ENCODE measurements around the gene MID1IP1.

Gene MID1IP1

DNA sequence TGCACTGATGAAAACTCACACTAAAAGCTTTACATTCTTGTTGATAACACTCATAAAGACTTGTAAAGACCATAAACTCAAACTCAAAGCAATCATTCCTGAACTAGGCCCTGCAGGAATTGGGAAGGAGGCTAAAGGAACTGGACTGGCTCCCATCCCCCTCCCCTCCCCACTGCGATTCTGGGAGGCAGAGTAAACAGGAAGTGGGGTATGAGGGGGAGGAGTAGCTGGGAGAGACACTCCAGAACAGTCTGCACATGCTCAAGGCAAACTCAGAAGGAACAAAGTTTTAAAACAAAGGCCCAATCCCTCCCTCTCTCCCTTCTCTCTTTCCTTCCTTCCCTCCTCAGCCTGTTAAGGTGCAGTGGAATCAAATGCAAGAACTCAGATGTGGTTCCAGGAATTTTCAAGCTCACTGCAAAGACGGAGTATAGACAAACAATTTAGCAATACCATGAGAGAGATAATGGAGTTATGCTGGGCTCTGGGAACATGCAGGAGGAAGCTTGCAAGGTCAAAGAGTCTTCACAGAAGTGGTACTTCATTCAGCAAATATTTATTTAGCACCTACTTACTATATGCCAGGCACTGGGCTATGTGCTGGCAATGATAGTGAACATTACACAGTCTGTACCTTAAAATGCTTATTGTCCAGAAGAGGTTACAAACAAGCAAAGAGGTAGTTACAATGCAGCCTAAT, 15.9 kb downstream of the MID1IP1 start:
- peaks cover 10% of the 10 kb centered on the region for H3K4me1 ChIP-seq (ENCODE audit: control insufficient read depth, insufficient read depth, low read length, unreplicated experiment)
- H3K79me2 ChIP-seq (ENCODE audit: control insufficient read depth, insufficient read depth, low read length, unreplicated experiment) = no peaks in the 10 kb centered on the region
- no peaks in the 10 kb centered on the region for H3K36me3 ChIP-seq (ENCODE audit: insufficient read depth, low read length)
- no peak overlapping the region for H3K4me3 ChIP-seq (ENCODE audit: low read depth, low read length)
- H3K27me3 ChIP-seq (ENCODE audit: insufficient read depth, low read length) = no peaks in the 10 kb centered on the region
- peak overlapping the region; percentile 95 for H2AFZ ChIP-seq (ENCODE audit: low read length, unreplicated experiment)
- 0 out of 2 replicates have a peak overlapping the region, but pooled peaks have one; percentile 9 for H3K27ac ChIP-seq (ENCODE audit: low read depth, low read length)

GRCh38 chrX:38819163-38819562, 17.9 kb downstream of the MID1IP1 start:
- H3K4me3 ChIP-seq (ENCODE audit: low read depth, low read length) = no peak overlapping the region
- no peak overlapping the region for H2AFZ ChIP-seq (ENCODE audit: low read length, unreplicated experiment)
- H3K4me1 ChIP-seq (ENCODE audit: control insufficient read depth, insufficient read depth, low read length, unreplicated experiment) = peaks cover 7% of the 10 kb centered on the region
- no peaks in the 10 kb centered on the region for H3K36me3 ChIP-seq (ENCODE audit: insufficient read depth, low read length)
- no peak overlapping the region for H3K27ac ChIP-seq (ENCODE audit: low read depth, low read length)
- no peaks in the 10 kb centered on the region for H3K27me3 ChIP-seq (ENCODE audit: insufficient read depth, low read length)
- no peaks in the 10 kb centered on the region for H3K79me2 ChIP-seq (ENCODE audit: control insufficient read depth, insufficient read depth, low read length, unreplicated experiment)

GRCh38 chrX:38819709-38820108, 18.4 kb downstream of the MID1IP1 start:
- Histone ChIP-seq H3K4me3 (ENCODE audit: low read depth, low read length) (no peak overlapping the region), H3K4me1 (ENCODE audit: control insufficient read depth, insufficient read depth, low read length, unreplicated experiment) (peaks cover 7% of the 10 kb centered on the region), H3K27me3 (ENCODE audit: insufficient read depth, low read length) (no peaks in the 10 kb centered on the region), H3K27ac (ENCODE audit: low read depth, low read length) (no peak overlapping the region), H3K36me3 (ENCODE audit: insufficient read depth, low read length) (no peaks in the 10 kb centered on the region), H2AFZ (ENCODE audit: low read length, unreplicated experiment) (no peak overlapping the region), H3K79me2 (ENCODE audit: control insufficient read depth, insufficient read depth, low read length, unreplicated experiment) (no peaks in the 10 kb centered on the region)

- Histone ChIP-seq H3K27ac (ENCODE audit: low read depth, low read length) (no peak overlapping the region), H3K27me3 (ENCODE audit: insufficient read depth, low read length) (no peaks in the 10 kb centered on the region), H3K4me1 (ENCODE audit: control insufficient read depth, insufficient read depth, low read length, unreplicated experiment) (peaks cover 7% of the 10 kb centered on the region), H2AFZ (ENCODE audit: low read length, unreplicated experiment) (no peak overlapping the region), H3K79me2 (ENCODE audit: control insufficient read depth, insufficient read depth, low read length, unreplicated experiment) (no peaks in the 10 kb centered on the region), H3K4me3 (ENCODE audit: low read depth, low read length) (no peak overlapping the region), H3K36me3 (ENCODE audit: insufficient read depth, low read length) (no peaks in the 10 kb centered on the region)
These were observed 19.5 kb downstream of the MID1IP1 start for GRCh38 chrX:38820751-38821150.

- Histone ChIP-seq H2AFZ (ENCODE audit: low read length, unreplicated experiment) (no peak overlapping the region), H3K27ac (ENCODE audit: low read depth, low read length) (no peak overlapping the region), H3K27me3 (ENCODE audit: insufficient read depth, low read length) (no peaks in the 10 kb centered on the region), H3K79me2 (ENCODE audit: control insufficient read depth, insufficient read depth, low read length, unreplicated experiment) (no peaks in the 10 kb centered on the region), H3K4me1 (ENCODE audit: control insufficient read depth, insufficient read depth, low read length, unreplicated experiment) (no peaks in the 10 kb centered on the region), H3K4me3 (ENCODE audit: low read depth, low read length) (no peak overlapping the region), H3K36me3 (ENCODE audit: insufficient read depth, low read length) (no peaks in the 10 kb centered on the region)
These were observed 22.9 kb downstream of the MID1IP1 start for GRCh38 chrX:38824176-38824575.

DNA sequence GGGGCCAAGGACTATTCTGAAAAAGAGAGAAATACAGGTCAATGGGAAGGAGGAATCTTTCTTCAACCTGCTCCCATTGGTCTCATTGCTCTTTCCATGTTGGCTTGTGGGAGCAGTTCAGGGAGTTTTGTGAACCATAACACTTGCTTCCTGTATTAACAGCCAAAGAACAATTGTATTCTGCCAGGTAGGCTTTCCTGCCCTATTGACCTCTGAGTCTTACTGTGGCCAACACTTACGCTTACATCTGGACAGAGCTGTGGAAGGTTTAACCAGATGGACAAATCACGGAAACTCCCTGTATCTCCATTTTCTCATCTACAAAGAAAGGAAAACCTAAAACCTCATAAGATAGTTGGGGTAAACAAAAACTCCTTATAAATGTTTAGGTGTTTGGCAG, 30.7 kb downstream of the MID1IP1 start:
- no peak overlapping the region for H2AFZ ChIP-seq (ENCODE audit: low read length, unreplicated experiment)
- no peaks in the 10 kb centered on the region for H3K79me2 ChIP-seq (ENCODE audit: control insufficient read depth, insufficient read depth, low read length, unreplicated experiment)
- no peaks in the 10 kb centered on the region for H3K36me3 ChIP-seq (ENCODE audit: insufficient read depth, low read length)
- no peak overlapping the region for H3K27ac ChIP-seq (ENCODE audit: low read depth, low read length)
- no peaks in the 10 kb centered on the region for H3K27me3 ChIP-seq (ENCODE audit: insufficient read depth, low read length)
- no peaks in the 10 kb centered on the region for H3K4me1 ChIP-seq (ENCODE audit: control insufficient read depth, insufficient read depth, low read length, unreplicated experiment)
- H3K4me3 ChIP-seq (ENCODE audit: low read depth, low read length) = no peak overlapping the region

- H2AFZ ChIP-seq (ENCODE audit: low read length, unreplicated experiment) = no peak overlapping the region
- no peak overlapping the region for H3K27ac ChIP-seq (ENCODE audit: low read depth, low read length)
- no peaks in the 10 kb centered on the region for H3K36me3 ChIP-seq (ENCODE audit: insufficient read depth, low read length)
- H3K79me2 ChIP-seq (ENCODE audit: control insufficient read depth, insufficient read depth, low read length, unreplicated experiment) = no peaks in the 10 kb centered on the region
- no peaks in the 10 kb centered on the region for H3K4me1 ChIP-seq (ENCODE audit: control insufficient read depth, insufficient read depth, low read length, unreplicated experiment)
- H3K27me3 ChIP-seq (ENCODE audit: insufficient read depth, low read length) = no peaks in the 10 kb centered on the region
- H3K4me3 ChIP-seq (ENCODE audit: low read depth, low read length) = no peak overlapping the region
These were observed 36.1 kb downstream of the MID1IP1 start for GRCh38 chrX:38837389-38837788.

GRCh38 chrX:38839277-38839676, 38.0 kb downstream of the MID1IP1 start:
- Histone ChIP-seq H3K4me3 (ENCODE audit: low read depth, low read length) (no peak overlapping the region), H3K27ac (ENCODE audit: low read depth, low read length) (no peak overlapping the region)

DNA sequence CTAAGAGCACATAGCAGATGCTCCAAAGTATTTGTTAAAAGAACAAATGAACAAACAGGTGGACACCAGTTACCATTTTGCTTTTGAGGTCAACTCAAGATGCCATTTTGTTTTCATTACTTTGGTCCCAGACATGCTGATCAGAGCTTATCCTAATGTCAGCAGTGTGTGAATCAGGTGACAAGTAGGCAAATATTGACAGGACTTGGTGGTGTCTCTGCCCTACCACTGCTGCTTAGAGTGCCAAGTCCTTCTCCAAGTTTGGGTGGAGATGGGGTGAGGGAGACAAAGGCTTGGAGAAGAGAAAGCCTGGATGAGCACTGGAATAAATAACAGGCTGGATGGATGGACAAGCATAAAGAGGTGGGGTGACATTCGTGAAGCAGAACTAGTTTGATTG, 38.7 kb downstream of the MID1IP1 start:
- Histone ChIP-seq H3K27me3 (ENCODE audit: insufficient read depth, low read length) (no peaks in the 10 kb centered on the region), H3K36me3 (ENCODE audit: insufficient read depth, low read length) (no peaks in the 10 kb centered on the region), H3K79me2 (ENCODE audit: control insufficient read depth, insufficient read depth, low read length, unreplicated experiment) (no peaks in the 10 kb centered on the region), H3K4me3 (ENCODE audit: low read depth, low read length) (no peak overlapping the region), H3K4me1 (ENCODE audit: control insufficient read depth, insufficient read depth, low read length, unreplicated experiment) (no peaks in the 10 kb centered on the region), H3K27ac (ENCODE audit: low read depth, low read length) (no peak overlapping the region), H2AFZ (ENCODE audit: low read length, unreplicated experiment) (no peak overlapping the region)

More at GRCh38 chrX:38839277-38839676, 38.0 kb downstream of the MID1IP1 start:
- Histone ChIP-seq H2AFZ (ENCODE audit: low read length, unreplicated experiment) (no peak overlapping the region), H3K27me3 (ENCODE audit: insufficient read depth, low read length) (no peaks in the 10 kb centered on the region), H3K79me2 (ENCODE audit: control insufficient read depth, insufficient read depth, low read length, unreplicated experiment) (no peaks in the 10 kb centered on the region), H3K36me3 (ENCODE audit: insufficient read depth, low read length) (no peaks in the 10 kb centered on the region), H3K4me1 (ENCODE audit: control insufficient read depth, insufficient read depth, low read length, unreplicated experiment) (no peaks in the 10 kb centered on the region)

GRCh38 chrX:38841750-38842149, 40.5 kb downstream of the MID1IP1 start:
- H3K4me3 ChIP-seq (ENCODE audit: low read depth, low read length) = no peak overlapping the region

GRCh38 chrX:38845426-38845825, 44.2 kb downstream of the MID1IP1 start:
- H3K36me3 ChIP-seq (ENCODE audit: insufficient read depth, low read length) = no peaks in the 10 kb centered on the region
- H2AFZ ChIP-seq (ENCODE audit: low read length, unreplicated experiment) = no peak overlapping the region
- no peaks in the 10 kb centered on the region for H3K27me3 ChIP-seq (ENCODE audit: insufficient read depth, low read length)
- H3K79me2 ChIP-seq (ENCODE audit: control insufficient read depth, insufficient read depth, low read length, unreplicated experiment) = no peaks in the 10 kb centered on the region
- no peak overlapping the region for H3K27ac ChIP-seq (ENCODE audit: low read depth, low read length)
- no peak overlapping the region for H3K4me3 ChIP-seq (ENCODE audit: low read depth, low read length)
- H3K4me1 ChIP-seq (ENCODE audit: control insufficient read depth, insufficient read depth, low read length, unreplicated experiment) = no peaks in the 10 kb centered on the region

More at GRCh38 chrX:38841750-38842149, 40.5 kb downstream of the MID1IP1 start:
- no peaks in the 10 kb centered on the region for H3K4me1 ChIP-seq (ENCODE audit: control insufficient read depth, insufficient read depth, low read length, unreplicated experiment)
- H3K36me3 ChIP-seq (ENCODE audit: insufficient read depth, low read length) = no peaks in the 10 kb centered on the region
- H3K79me2 ChIP-seq (ENCODE audit: control insufficient read depth, insufficient read depth, low read length, unreplicated experiment) = no peaks in the 10 kb centered on the region
- H2AFZ ChIP-seq (ENCODE audit: low read length, unreplicated experiment) = no peak overlapping the region
- no peak overlapping the region for H3K27ac ChIP-seq (ENCODE audit: low read depth, low read length)
- no peaks in the 10 kb centered on the region for H3K27me3 ChIP-seq (ENCODE audit: insufficient read depth, low read length)
